GM19372 (cell line): ENCODE measurements around the gene CLDN20.
"Not testable (repeated sequence)": the region's sequence is repeated elsewhere in the genome, so short reads cannot be mapped to it uniquely, and the experiment has no call there.

Source experiments
- ATAC-seq: cut with Tn5 transposase; IDR thresholded peaks from one replicate; pipeline ENCODE4 v1.9.1; 2021; ENCODE audit warnings: mild to moderate bottlenecking, low read depth, moderate library complexity; ENCODE audit not compliant: unreplicated experiment

Gene CLDN20

GRCh38 chr6:155306958-155307357 is 43.1 kb downstream of the CLDN20 start:
- ATAC-seq, result no peak

GRCh38 chr6:155309150-155309549 is 45.3 kb downstream of the CLDN20 start:
- ATAC-seq, result no peak

- no peak for ATAC-seq
Observed at GRCh38 chr6:155310596-155310995, 46.8 kb downstream of the CLDN20 start.

- no peak for ATAC-seq
Observed at GRCh38 chr6:155311086-155311485, 47.3 kb downstream of the CLDN20 start.

GRCh38 chr6:155311583-155311982 is 47.8 kb downstream of the CLDN20 start:
- no peak for ATAC-seq

- ATAC-seq, result not testable (repeated sequence)
Observed at GRCh38 chr6:155312950-155313349, 49.1 kb downstream of the CLDN20 start.

GRCh38 chr6:155313602-155314091 is 49.8 kb downstream of the CLDN20 start:
- peak; percentile 3 for ATAC-seq

- ATAC-seq, result peak; percentile 95
Observed at GRCh38 chr6:155314092-155314772, 50.4 kb downstream of the CLDN20 start, which contains the start of gene TFB1M. Gene TFB1M, minus strand, starts transcription at chr6:155314484. Its CDS starts 56 bp downstream, at chr6:155314428.

GRCh38 chr6:155314773-155315515 is 51.1 kb downstream of the CLDN20 start:
- peak; percentile 56 for ATAC-seq

- no peak for ATAC-seq
Observed at GRCh38 chr6:155315516-155315871, 51.7 kb downstream of the CLDN20 start.

GRCh38 chr6:155316419-155316818 is 52.6 kb downstream of the CLDN20 start:
- no peak for ATAC-seq

GRCh38 chr6:155317186-155317585 is 53.4 kb downstream of the CLDN20 start:
- ATAC-seq, result no peak

GRCh38 chr6:155319902-155320301 is 56.1 kb downstream of the CLDN20 start:
- ATAC-seq, result no peak

- ATAC-seq, result no peak
Observed at GRCh38 chr6:155324172-155324571, 60.4 kb downstream of the CLDN20 start.

GRCh38 chr6:155324993-155325392 is 61.2 kb downstream of the CLDN20 start:
- no peak for ATAC-seq

- no peak for ATAC-seq
Observed at GRCh38 chr6:155325700-155326516, 62.1 kb downstream of the CLDN20 start.
